ENCODE data around the gene RCAN2. TPM values are rescaled to one million over a fixed set of nuclear protein-coding genes. Genes with fewer than 3 reads are reported as not detected.

RCAN2 gene
- total and polyA plus RNA-seq, 9 of the 15 experiments (the other 6 are each of a cell fraction or from before 2014, with no cell fraction given): 0.04 TPM; not detected in 8

DNA sequence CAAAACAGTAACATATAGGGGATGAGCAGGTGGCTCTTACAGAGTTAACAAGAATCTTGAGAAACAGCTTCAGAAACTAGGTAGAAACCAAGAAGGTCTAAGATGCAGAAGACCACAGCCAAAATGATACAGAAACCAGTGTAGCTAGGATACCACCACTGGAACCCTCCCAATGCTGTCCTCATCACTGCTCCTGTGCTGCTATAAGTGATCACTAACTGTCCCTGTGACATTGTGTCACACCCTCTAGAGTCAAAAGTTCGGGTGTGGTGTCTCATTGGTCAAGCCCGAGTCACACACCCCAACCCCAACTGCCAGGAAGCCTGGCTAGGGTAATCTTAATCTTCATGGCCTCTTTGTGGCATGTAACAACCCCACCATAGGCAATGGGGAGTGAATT is 153.1 kb downstream of the RCAN2 start:
- H3K9ac ChIP-seq (ENCODE audit: insufficient read depth in 1 of 2, low read depth in 2 of 2, low read length in 2 of 2): no peak overlapping the region
- H3K36me3 ChIP-seq (ENCODE audit: control insufficient read depth, insufficient read depth, low read length): no peaks in the 10 kb centered on the region
- FAIRE-seq (no peak), ATAC-seq (no peak), DNase-seq (ENCODE audit: extremely low read depth in 1 of 4, low spot score in 3 of 4) (no peak)
- H3K27ac ChIP-seq (ENCODE audit: extremely low read depth, low read depth, low read length): no peak overlapping the region
- intact Hi-C loops (cut with micrococcal nuclease) (no loop called here), in situ Hi-C loops (cut with MboI) (no loop called here)
- H3K27me3 ChIP-seq (ENCODE audit: control insufficient read depth in 2 of 2, insufficient read depth in 2 of 2, low read length in 2 of 2): no peaks in the 10 kb centered on the region
- no peaks in the 10 kb centered on the region for H3K4me1 ChIP-seq (replicated peaks in 1 of 2; ENCODE audit: control insufficient read depth in 2 of 2, insufficient read depth in 2 of 2, low read length in 2 of 2)
- ChIA-PET POLR2A (no interaction called here), CTCF (ENCODE audit: low intra/inter-chr PET ratio) (no interaction called here)
- H3K4me3 ChIP-seq: no peak overlapping the region
- H3K9me1 ChIP-seq (ENCODE audit: control insufficient read depth, insufficient read depth, low read length): no peaks in the 10 kb centered on the region
- H3K4me2 ChIP-seq (ENCODE audit: insufficient read depth, low read length): no peak overlapping the region
- no TSS peak for BruUV-seq (replicated peaks)
- TF ChIP-seq ZNF282 (CRISPR knock-in tag; IDR thresholded peaks at IDR 0.05) (no peak), ZNF583 (CRISPR knock-in tag; IDR thresholded peaks at IDR 0.05) (no peak), RBM14 (IDR thresholded peaks at IDR 0.05; ENCODE audit: borderline replicate concordance, insufficient read depth, low read depth, low read length) (no peak), SMARCA5 (IDR thresholded peaks at IDR 0.05) (no peak), TRIM24 (IDR thresholded peaks at IDR 0.05) (no peak), ZNF324 (CRISPR knock-in tag; IDR thresholded peaks at IDR 0.05) (no peak), GTF2E2 (tag; IDR thresholded peaks at IDR 0.05) (no peak), RBM17 (IDR thresholded peaks at IDR 0.05; ENCODE audit: borderline replicate concordance, low read depth, low read length) (no peak), ZNF174 (CRISPR knock-in tag; IDR thresholded peaks at IDR 0.05) (no peak), ZNF830 (CRISPR knock-in tag; IDR thresholded peaks at IDR 0.05) (no peak), XRCC5 (IDR thresholded peaks at IDR 0.05; ENCODE audit: low read depth, low read length) (no peak), NFXL1 (CRISPR knock-in tag; IDR thresholded peaks at IDR 0.05) (no peak), EZH2 (IDR thresholded peaks at IDR 0.05; ENCODE audit: borderline replicate concordance, low read depth, low read length) (no peak), ATF7 (IDR thresholded peaks at IDR 0.05) (no peak)
- H4K20me1 ChIP-seq (replicated peaks; ENCODE audit: control insufficient read depth, insufficient read depth, low read length): no peaks in the 10 kb centered on the region
- H3K9me3 ChIP-seq (replicated peaks; ENCODE audit: control insufficient read depth, insufficient read depth, low read depth, low read length): no peaks in the 10 kb centered on the region
- H2AFZ ChIP-seq (ENCODE audit: low read depth, low read length): no peak overlapping the region
- H3K79me2 ChIP-seq (ENCODE audit: control insufficient read depth, insufficient read depth, low read length): no peaks in the 10 kb centered on the region
- WGBS (ENCODE audit: insufficient coverage, low coverage, missing lambda C conversion rate): 0% methylated on average over 2 of the region's 2 CpGs

Measured in K562 (cell line).